Activated CD4-positive, alpha-beta memory T cell treated with anti-CD3 and anti-CD28 coated beads, Interleukin-2, amount 10 ng/mL, durations not matched to agents 7 days and 5 days (primary cell): ENCODE data around the gene HSD17B10. TPM values are rescaled to one million over a fixed set of nuclear protein-coding genes. Genes with fewer than 3 reads are reported as not detected.
"Not testable (repeated sequence)": the region's sequence is repeated elsewhere in the genome, so short reads cannot be mapped to it uniquely, and the experiment has no call there.

Source experiments
- CTCF ChIA-PET: fragments of 350-600 bp; sonication (Branson Sonifier 250); formaldehyde crosslinking; loops from one replicate; lab custom pipeline; 2021; ENCODE audit warnings: antibody characterized with exemption, inconsistent platforms; lab: Charles Lee
- POLR2A ChIA-PET: fragments of 350-600 bp; sonication (Branson Sonifier 250); formaldehyde crosslinking; loops from one replicate; lab custom pipeline; 2021; ENCODE audit warnings: antibody characterized with exemption; lab: Charles Lee
- DNase-seq: peaks from one replicate; pipeline ENCODE4 v3.0.0-alpha.2; 2020
- H3K27ac Mint-ChIP-seq: one replicate; pipeline ENCODE4 v1.8.0; 2021; ENCODE audit warnings: mild to moderate bottlenecking, mixed read lengths
- H3K27me3 Mint-ChIP-seq: one replicate; pipeline ENCODE4 v1.8.0; 2021; ENCODE audit warnings: mixed read lengths
- H3K36me3 Mint-ChIP-seq: one replicate; pipeline ENCODE4 v1.8.0; 2021; ENCODE audit warnings: low read depth, mixed read lengths
- H3K4me1 Mint-ChIP-seq: one replicate; pipeline ENCODE4 v1.8.0; 2021; ENCODE audit warnings: mixed read lengths
- H3K4me3 Mint-ChIP-seq: one replicate; pipeline ENCODE4 v1.8.0; 2021; ENCODE audit warnings: mild to moderate bottlenecking, mixed read lengths
- H3K9me3 Mint-ChIP-seq: one replicate; pipeline ENCODE4 v1.8.0; 2021; ENCODE audit warnings: mixed read lengths
- total RNA-seq, 2 experiments: library from RNA; stranded (reverse); gene quantifications; one replicate each; pipeline ENCODE4 v1.2.3, GENCODE V29; 2021

HSD17B10 gene
- total RNA-seq, 2 experiments from 2014 or later, result 73.2 to 74.0 TPM

GRCh38 chrX:53430231-53430630, 3.9 kb downstream of the HSD17B10 start:
- DNase-seq, result no peak
- Mint-ChIP-seq H3K36me3 (peaks cover 12% of the 10 kb centered on the region), H3K4me3 (no peak overlapping the region), H3K4me1 (peaks cover 17% of the 10 kb centered on the region), H3K27ac (no peak overlapping the region), H3K27me3 (no peaks in the 10 kb centered on the region), H3K9me3 (no peaks in the 10 kb centered on the region)
- POLR2A ChIA-PET, result interaction anchor here (1.7 kb wide), 1 partner anchor 8 kb away, joined by 8 read pairs; the partner anchor contains the start of genes RIBC1 and SMC1A
- CTCF ChIA-PET, result no interaction called here

GRCh38 chrX:53429755-53430154, 4.4 kb downstream of the HSD17B10 start:
- Mint-ChIP-seq H3K27ac (no peak overlapping the region), H3K4me1 (peaks cover 12% of the 10 kb centered on the region), H3K9me3 (no peaks in the 10 kb centered on the region), H3K36me3 (peaks cover 12% of the 10 kb centered on the region), H3K4me3 (no peak overlapping the region), H3K27me3 (no peaks in the 10 kb centered on the region)
- POLR2A ChIA-PET, result no interaction called here
- no peak for DNase-seq
- CTCF ChIA-PET, result no interaction called here

GRCh38 chrX:53422861-53423306, 11.3 kb downstream of the HSD17B10 start, which contains the start of gene RIBC1:
Gene RIBC1, plus strand, starts transcription at chrX:53422873. Its CDS starts 3,404 bp downstream, at chrX:53426277.
- Mint-ChIP-seq H3K4me1 (peaks cover 29% of the 10 kb centered on the region), H3K36me3 (peaks cover 17% of the 10 kb centered on the region), H3K4me3 (peak within 1 kb of the TSS; percentile 93), H3K27me3 (no peaks in the 10 kb centered on the region), H3K9me3 (no peaks in the 10 kb centered on the region), H3K27ac (peak within 1 kb of the TSS; percentile 93)
- CTCF ChIA-PET, result interaction anchor here (0.9 to 5.1 kb wide), 3 partner anchors 13 to 428 kb away, joined by 3 to 29 read pairs (median 22); partner anchors contain the start of gene HSD17B10
- DNase-seq, result no peak
- POLR2A ChIA-PET, result interaction anchor here (0.8 to 3.3 kb wide), 13 partner anchors 8 to 1217 kb away, joined by 3 to 56 read pairs (median 8); partner anchors contain the start of genes HSD17B10, HUWE1, KDM5C and PHF8

GRCh38 chrX:53422086-53422860, 11.9 kb downstream of the HSD17B10 start, which contains the start of gene SMC1A:
Gene SMC1A, minus strand, starts transcription at chrX:53422654. Its CDS starts 54 bp downstream, at chrX:53422600.
- H3K27me3 Mint-ChIP-seq, result no peaks in the 10 kb centered on the region
- H3K4me3 Mint-ChIP-seq, result peak within 1 kb of the TSS; percentile 93
- ChIA-PET CTCF (interaction anchor here (0.9 to 5.1 kb wide), 4 partner anchors 13 to 427 kb away, joined by 3 to 29 read pairs (median 13); partner anchors contain the start of gene HSD17B10), POLR2A (interaction anchor here (0.8 to 3.3 kb wide), 15 partner anchors 9 to 1217 kb away, joined by 3 to 56 read pairs (median 8); partner anchors contain the start of genes HSD17B10, HUWE1, KDM5C and PHF8)
- peak within 1 kb of the TSS; percentile 93 for H3K27ac Mint-ChIP-seq
- no peaks in the 10 kb centered on the region for H3K9me3 Mint-ChIP-seq
- H3K4me1 Mint-ChIP-seq, result peaks cover 34% of the 10 kb centered on the region
- H3K36me3 Mint-ChIP-seq, result peaks cover 21% of the 10 kb centered on the region
- DNase-seq, result peak; percentile 95

GRCh38 chrX:53421772-53422085, 12.4 kb downstream of the HSD17B10 start:
- Mint-ChIP-seq H3K4me3 (peak overlapping the region; percentile 93), H3K27me3 (no peaks in the 10 kb centered on the region), H3K27ac (peak overlapping the region; percentile 93), H3K36me3 (peaks cover 21% of the 10 kb centered on the region), H3K4me1 (peaks cover 34% of the 10 kb centered on the region), H3K9me3 (no peaks in the 10 kb centered on the region)
- DNase-seq, result no peak
- CTCF ChIA-PET, result interaction anchor here (1.1 to 5.1 kb wide), 3 partner anchors 14 to 108 kb away, joined by 4 to 29 read pairs (median 22); partner anchors contain the start of gene HSD17B10
- POLR2A ChIA-PET, result interaction anchor here (0.9 to 3.3 kb wide), 12 partner anchors 9 to 1218 kb away, joined by 3 to 56 read pairs (median 8); partner anchors contain the start of genes HSD17B10, HUWE1 and KDM5C

GRCh38 chrX:53421125-53421524, 13.0 kb downstream of the HSD17B10 start:
- POLR2A ChIA-PET, result interaction anchor here (1.0 to 2.5 kb wide), 5 partner anchors 9 to 265 kb away, joined by 3 to 20 read pairs (median 9); partner anchors contain the start of gene HUWE1

GRCh38 chrX:53420351-53420750, 13.8 kb downstream of the HSD17B10 start:
- Mint-ChIP-seq H3K4me1 (peaks cover 34% of the 10 kb centered on the region), H3K36me3 (peaks cover 21% of the 10 kb centered on the region), H3K4me3 (peak overlapping the region; percentile 93)
- not testable (repeated sequence) for H3K27me3 Mint-ChIP-seq, DNase-seq, H3K27ac Mint-ChIP-seq, H3K9me3 Mint-ChIP-seq
- ChIA-PET CTCF (interaction anchor here (1.1 to 5.1 kb wide), 2 partner anchors 25 to 108 kb away, joined by 3 to 29 read pairs; no protein-coding TSS in a partner anchor), POLR2A (interaction anchor here (1.0 kb wide), 1 partner anchor 30 kb away, joined by 3 read pairs; no protein-coding TSS in a partner anchor)

More at GRCh38 chrX:53421125-53421524, 13.0 kb downstream of the HSD17B10 start:
- H3K9me3 Mint-ChIP-seq, result no peaks in the 10 kb centered on the region
- CTCF ChIA-PET, result interaction anchor here (5.1 kb wide), 1 partner anchor 25 kb away, joined by 29 read pairs; no protein-coding TSS in a partner anchor
- H3K4me3 Mint-ChIP-seq, result peak overlapping the region; percentile 93
- H3K27ac Mint-ChIP-seq, result peak overlapping the region; percentile 93
- H3K4me1 Mint-ChIP-seq, result peaks cover 34% of the 10 kb centered on the region
- no peaks in the 10 kb centered on the region for H3K27me3 Mint-ChIP-seq
- DNase-seq, result no peak
- peaks cover 21% of the 10 kb centered on the region for H3K36me3 Mint-ChIP-seq

GRCh38 chrX:53412446-53412845, 21.7 kb downstream of the HSD17B10 start:
- Mint-ChIP-seq H3K27ac (no peak overlapping the region), H3K36me3 (peaks cover 45% of the 10 kb centered on the region), H3K4me1 (peaks cover 2% of the 10 kb centered on the region), H3K4me3 (no peak overlapping the region), H3K27me3 (no peaks in the 10 kb centered on the region), H3K9me3 (no peaks in the 10 kb centered on the region)
- no peak for DNase-seq
- CTCF ChIA-PET, result interaction anchor here (1.9 kb wide), 1 partner anchor 33 kb away, joined by 5 read pairs; no protein-coding TSS in a partner anchor
- POLR2A ChIA-PET, result interaction anchor here (1.7 kb wide), 1 partner anchor 9 kb away, joined by 9 read pairs; the partner anchor contains the start of gene SMC1A

- no peaks in the 10 kb centered on the region for H3K27me3 Mint-ChIP-seq
- H3K4me1 Mint-ChIP-seq, result no peaks in the 10 kb centered on the region
- no peak overlapping the region for H3K27ac Mint-ChIP-seq
- ChIA-PET CTCF (interaction anchor here (0.7 kb wide), 1 partner anchor 10 kb away, joined by 4 read pairs; no protein-coding TSS in a partner anchor), POLR2A (no interaction called here)
- no peak for DNase-seq
- H3K9me3 Mint-ChIP-seq, result no peaks in the 10 kb centered on the region
- peaks cover 54% of the 10 kb centered on the region for H3K36me3 Mint-ChIP-seq
- no peak overlapping the region for H3K4me3 Mint-ChIP-seq
Measured at GRCh38 chrX:53403535-53403934, 30.6 kb downstream of the HSD17B10 start.

GRCh38 chrX:53398216-53398615, 36.0 kb downstream of the HSD17B10 start:
- DNase-seq, result no peak
- no peak overlapping the region for H3K4me3 Mint-ChIP-seq
- H3K27ac Mint-ChIP-seq, result no peak overlapping the region
- ChIA-PET CTCF (no interaction called here), POLR2A (no interaction called here)
- H3K36me3 Mint-ChIP-seq, result peaks cover 50% of the 10 kb centered on the region
- no peaks in the 10 kb centered on the region for H3K9me3 Mint-ChIP-seq
- H3K27me3 Mint-ChIP-seq, result no peaks in the 10 kb centered on the region
- H3K4me1 Mint-ChIP-seq, result no peaks in the 10 kb centered on the region

GRCh38 chrX:53395605-53396298, 38.4 kb downstream of the HSD17B10 start:
- ChIA-PET POLR2A (no interaction called here), CTCF (no interaction called here)
- Mint-ChIP-seq H3K4me1 (no peaks in the 10 kb centered on the region), H3K27me3 (no peaks in the 10 kb centered on the region), H3K4me3 (no peak overlapping the region), H3K36me3 (peaks cover 41% of the 10 kb centered on the region), H3K27ac (no peak overlapping the region), H3K9me3 (no peaks in the 10 kb centered on the region)
- DNase-seq, result no peak

GRCh38 chrX:53383376-53384076, 50.6 kb downstream of the HSD17B10 start:
- no peak overlapping the region for H3K4me3 Mint-ChIP-seq
- POLR2A ChIA-PET, result no interaction called here
- H3K27ac Mint-ChIP-seq, result no peak overlapping the region
- DNase-seq, result no peak
- H3K4me1 Mint-ChIP-seq, result no peaks in the 10 kb centered on the region
- H3K36me3 Mint-ChIP-seq, result peaks cover 54% of the 10 kb centered on the region
- H3K9me3 Mint-ChIP-seq, result no peaks in the 10 kb centered on the region
- H3K27me3 Mint-ChIP-seq, result no peaks in the 10 kb centered on the region
- CTCF ChIA-PET, result no interaction called here
